DND-41 (cell line): ENCODE measurements around the gene NFATC2.

ENCODE experiments used
- ATAC-seq: fragments of 200-7000 bp; cut with Tn5 transposase; 3 replicates; pipeline ENCODE4 v1.9.1; 2021; ENCODE audit warnings: low read depth; ENCODE audit not compliant: insufficient read depth
- DNase-seq: peaks from one replicate; pipeline ENCODE4 v3.0.0-alpha.2; 2020
- H2AFZ ChIP-seq: 2 replicates; pipeline ENCODE4 v1.6.0; 2012; ENCODE audit warnings: low read depth, low read length
- H3K27ac ChIP-seq: 2 replicates; pipeline ENCODE4 v1.5.1; 2012; ENCODE audit warnings: low read length, inconsistent platforms
- H3K27me3 ChIP-seq: fragments of 200-600 bp; sonication (generic); 2 replicates; pipeline ENCODE4 v1.6.0; 2012; ENCODE audit warnings: low read length, mild to moderate bottlenecking, inconsistent platforms; ENCODE audit not compliant: insufficient read depth, poor library complexity
- H3K36me3 ChIP-seq: 2 replicates; pipeline ENCODE4 v1.5.1; 2012; ENCODE audit warnings: low read length, inconsistent platforms; ENCODE audit not compliant: insufficient read depth
- H3K4me1 ChIP-seq: 2 replicates; pipeline ENCODE4 v1.5.1; 2012; ENCODE audit warnings: mild to moderate bottlenecking, low read length; ENCODE audit not compliant: insufficient read depth
- H3K4me2 ChIP-seq: 2 replicates; pipeline ENCODE4 v1.6.0; 2012; ENCODE audit warnings: mild to moderate bottlenecking, moderate library complexity, low read length, inconsistent platforms; ENCODE audit not compliant: insufficient read depth
- H3K4me3 ChIP-seq, 2 experiments: fragments of 200-600 bp in 1 of 2; shearing (Covaris generic) in 1 of 2; 2 replicates each; pipeline ENCODE4 v1.5.1; 2012 to 2016; ENCODE audit warnings: inconsistent platforms in 2 of 2, low read length in 2 of 2, mild to moderate bottlenecking in 2 of 2, low read depth in 1 of 2, moderate library complexity in 1 of 2
- H3K79me2 ChIP-seq: 2 replicates; pipeline ENCODE4 v1.6.0; 2012; ENCODE audit warnings: low read length, inconsistent platforms; ENCODE audit not compliant: insufficient read depth
- H3K9ac ChIP-seq: 2 replicates; pipeline ENCODE4 v1.6.0; 2012; ENCODE audit warnings: low read depth, mild to moderate bottlenecking, inconsistent platforms, low read length, moderate library complexity
- H3K9me3 ChIP-seq: 2 replicates; pipeline ENCODE4 v1.5.1; 2012; ENCODE audit warnings: low read length, moderate library complexity, mild to moderate bottlenecking, inconsistent platforms; ENCODE audit not compliant: insufficient read depth, severe bottlenecking
- H4K20me1 ChIP-seq: 2 replicates; pipeline ENCODE4 v1.6.0; 2012; ENCODE audit warnings: low read length; ENCODE audit not compliant: insufficient read depth
- CTCF ChIP-seq: IDR thresholded peaks from 2 replicates; pipeline ENCODE4 v1.5.1; 2012; ENCODE audit warnings: borderline replicate concordance, low read length, moderate library complexity, mild to moderate bottlenecking; ENCODE audit not compliant: poor library complexity, severe bottlenecking; ENCODE audit errors: extremely low read depth
- EZH2 ChIP-seq: IDR thresholded peaks from 3 replicates; pipeline ENCODE4 v1.6.1; 2012; ENCODE audit warnings: borderline replicate concordance, low read depth, mild to moderate bottlenecking, moderate library complexity, low read length, inconsistent platforms; ENCODE audit not compliant: severe bottlenecking

Gene NFATC2

GRCh38 chr20:51400051-51400926 lies 142.2 kb downstream of the NFATC2 start:
- DNase-seq (no peak), ATAC-seq (no peak)
- Histone ChIP-seq H4K20me1 (no peaks in the 10 kb centered on the region), H3K9ac (no peak overlapping the region), H3K27ac (no peak overlapping the region), H3K4me1 (no peaks in the 10 kb centered on the region), H3K4me3 (no peak overlapping the region), H3K4me2 (no peak overlapping the region), H3K36me3 (no peaks in the 10 kb centered on the region), H3K27me3 (no peaks in the 10 kb centered on the region), H2AFZ (no peak overlapping the region), H3K79me2 (no peaks in the 10 kb centered on the region), H3K9me3 (no peaks in the 10 kb centered on the region)
- TF ChIP-seq CTCF = no peak
- no peak for TF ChIP-seq EZH2

GRCh38 chr20:51399006-51399890 lies 143.3 kb downstream of the NFATC2 start:
- Histone ChIP-seq H3K36me3 (no peaks in the 10 kb centered on the region), H3K4me1 (no peaks in the 10 kb centered on the region), H3K4me3 (no peak overlapping the region), H3K27me3 (no peaks in the 10 kb centered on the region), H3K4me2 (no peak overlapping the region), H3K9me3 (no peaks in the 10 kb centered on the region), H3K27ac (no peak overlapping the region), H2AFZ (no peak overlapping the region), H3K79me2 (no peaks in the 10 kb centered on the region), H3K9ac (no peak overlapping the region), H4K20me1 (no peaks in the 10 kb centered on the region)
- DNase-seq (no peak), ATAC-seq (no peak)
- TF ChIP-seq CTCF (no peak), EZH2 (no peak)

DNA sequence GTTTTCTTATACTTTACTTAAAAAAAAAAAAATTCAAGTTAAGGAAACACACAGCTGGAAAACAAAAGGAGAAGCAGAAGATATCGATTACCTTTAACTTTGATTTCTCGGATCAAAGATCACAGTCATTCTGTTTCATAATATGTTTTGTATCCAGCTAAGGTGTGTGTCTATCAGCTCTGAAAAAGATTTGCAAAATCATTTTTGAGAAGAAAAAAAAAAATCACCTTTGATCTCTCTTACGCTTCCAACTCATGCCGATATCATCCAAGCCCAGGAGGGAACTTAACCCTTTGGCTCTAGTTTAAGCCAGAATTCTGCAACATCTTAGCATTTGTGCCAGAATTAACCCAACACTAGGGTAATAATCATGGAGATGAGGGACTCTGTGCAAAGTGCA lies 144.0 kb downstream of the NFATC2 start:
- H3K4me1 ChIP-seq = no peaks in the 10 kb centered on the region
- no peak overlapping the region for H3K27ac ChIP-seq
- no peak overlapping the region for H3K9ac ChIP-seq
- no peaks in the 10 kb centered on the region for H3K79me2 ChIP-seq
- H3K27me3 ChIP-seq = no peaks in the 10 kb centered on the region
- H4K20me1 ChIP-seq = no peaks in the 10 kb centered on the region
- ATAC-seq = no peak
- H3K4me3 ChIP-seq = no peak overlapping the region
- no peak overlapping the region for H3K4me2 ChIP-seq
- no peaks in the 10 kb centered on the region for H3K9me3 ChIP-seq
- no peak for DNase-seq
- H2AFZ ChIP-seq = no peak overlapping the region
- H3K36me3 ChIP-seq = no peaks in the 10 kb centered on the region
- no peak for TF ChIP-seq CTCF
- no peak for TF ChIP-seq EZH2
